Transverse colon (tissue), 3 donors: ENCODE results near the gene AP3B1.

ENCODE experiments used
- POLR2A ChIP-seq: fragments of 450-650 bp; IDR thresholded peaks from one replicate; pipeline ENCODE4 v1.6.1; 2016; ENCODE audit warnings: antibody characterized with exemption, mild to moderate bottlenecking, moderate library complexity
- TF ChIP-seq, protein P1 (sequence below), 5 experiments: fragments of 200-600 bp in 3 of 5; fragments of 450-650 bp in 2 of 5; sonication (generic) in 3 of 5; IDR thresholded peaks; 1 replicate in 2 of 5; 2 replicates in 3 of 5; pipeline ENCODE4 v1.5.1; 2016 to 2017; ENCODE audit warnings: antibody characterized with exemption in 5 of 5, inconsistent platforms in 3 of 5, mild to moderate bottlenecking in 2 of 5, moderate library complexity in 1 of 5

DNA sequence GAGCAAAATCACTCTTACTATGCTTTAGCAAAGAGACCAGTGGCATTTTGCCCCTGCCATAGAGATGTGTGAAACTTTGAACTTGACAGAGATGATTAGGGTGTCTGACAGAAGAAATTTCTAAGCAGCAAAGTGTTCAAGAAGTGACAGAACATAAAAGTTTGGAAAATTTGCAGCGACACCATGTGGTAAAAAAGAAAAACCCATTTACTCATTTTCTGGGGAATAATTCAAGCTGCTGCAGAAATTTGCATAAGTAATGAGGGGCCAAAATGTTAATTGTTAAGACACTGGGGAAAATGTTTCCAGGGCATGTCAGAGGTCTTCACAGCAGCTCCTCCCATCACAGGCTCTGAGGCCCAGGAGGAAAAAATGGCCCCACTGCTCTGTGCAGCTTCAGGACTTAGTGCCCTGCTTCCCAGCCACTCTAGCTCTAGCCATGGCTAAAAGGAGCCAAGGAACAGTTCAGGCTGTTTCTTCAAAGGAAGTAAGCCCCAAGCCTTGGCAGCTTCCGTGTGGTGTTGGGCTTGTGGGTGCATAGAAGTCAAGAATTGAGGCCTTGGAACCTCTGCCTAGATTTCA is 6.1 kb upstream of the AP3B1 start:
- TF ChIP-seq, protein P1, sequence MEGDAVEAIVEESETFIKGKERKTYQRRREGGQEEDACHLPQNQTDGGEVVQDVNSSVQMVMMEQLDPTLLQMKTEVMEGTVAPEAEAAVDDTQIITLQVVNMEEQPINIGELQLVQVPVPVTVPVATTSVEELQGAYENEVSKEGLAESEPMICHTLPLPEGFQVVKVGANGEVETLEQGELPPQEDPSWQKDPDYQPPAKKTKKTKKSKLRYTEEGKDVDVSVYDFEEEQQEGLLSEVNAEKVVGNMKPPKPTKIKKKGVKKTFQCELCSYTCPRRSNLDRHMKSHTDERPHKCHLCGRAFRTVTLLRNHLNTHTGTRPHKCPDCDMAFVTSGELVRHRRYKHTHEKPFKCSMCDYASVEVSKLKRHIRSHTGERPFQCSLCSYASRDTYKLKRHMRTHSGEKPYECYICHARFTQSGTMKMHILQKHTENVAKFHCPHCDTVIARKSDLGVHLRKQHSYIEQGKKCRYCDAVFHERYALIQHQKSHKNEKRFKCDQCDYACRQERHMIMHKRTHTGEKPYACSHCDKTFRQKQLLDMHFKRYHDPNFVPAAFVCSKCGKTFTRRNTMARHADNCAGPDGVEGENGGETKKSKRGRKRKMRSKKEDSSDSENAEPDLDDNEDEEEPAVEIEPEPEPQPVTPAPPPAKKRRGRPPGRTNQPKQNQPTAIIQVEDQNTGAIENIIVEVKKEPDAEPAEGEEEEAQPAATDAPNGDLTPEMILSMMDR (IDR thresholded peaks at IDR 0.05), result peak in 2 of 5 experiments; percentile 18
- TF ChIP-seq POLR2A, result no peak
